Mucosa of descending colon (tissue), 3 donors: Measurements from ENCODE around the gene MYOCD. TPM values are rescaled to one million over a fixed set of nuclear protein-coding genes. Genes with fewer than 3 reads are reported as not detected.

ENCODE experiments used
- ATAC-seq: fragments of 200-7000 bp; cut with Tn5 transposase; one replicate; pipeline ENCODE4 v1.9.1; 2020; ENCODE audit warnings: mild to moderate bottlenecking, moderate library complexity
- DNase-seq, 3 donors: peaks; one replicate each; pipeline ENCODE4 v3.0.0-alpha.2; 2020
- H3K36me3 ChIP-seq: fragments of 200-600 bp; one replicate; pipeline ENCODE4 v1.8.0; 2021; ENCODE audit warnings: low read depth, mild to moderate bottlenecking
- H3K4me1 ChIP-seq: fragments of 200-600 bp; one replicate; pipeline ENCODE4 v1.8.0; 2021; ENCODE audit warnings: low read depth, mild to moderate bottlenecking
- H3K4me3 ChIP-seq: fragments of 200-600 bp; one replicate; pipeline ENCODE4 v1.8.0; 2021; ENCODE audit warnings: mild to moderate bottlenecking
- H3K9me3 ChIP-seq: fragments of 200-600 bp; one replicate; pipeline ENCODE4 v1.8.0; 2021; ENCODE audit warnings: mild to moderate bottlenecking
- CTCF ChIP-seq: fragments of 200-600 bp; IDR thresholded peaks from one replicate; pipeline ENCODE4 v1.8.0; 2022; ENCODE audit warnings: antibody characterized with exemption, mild to moderate bottlenecking
- intact Hi-C, 2 donors: fragments of 100-400 bp; cut with DNase I in 1 of 2; cut with micrococcal nuclease in 1 of 2; formaldehyde crosslinking; loops; one replicate each; pipeline versions ENCODE4 v1.11.0 to v1.11.1; 2022; cut with DNase I, micrococcal nuclease
- total RNA-seq, 3 donors: library from RNA; stranded (reverse); fragmentation: NEBNext Ultra II Directional in 2 of 3; extraction: Animal tissue kit (Norgen Biotek cat#: 25700) in 2 of 3; gene quantifications; one replicate each; pipeline versions ENCODE4 v1.2.1 to v1.2.4, GENCODE V29; 2021 to 2023
- donor health status: DM: no; HTN: no; CAD: no; lungs with moderate emphysema.
- donor health status: DM: no; HTN: no; CAD: no.
- donor health status: DM: no; HTN: yes; CAD: no.

The MYOCD gene
- total RNA-seq, 3 donors from 2014 or later: 2.8 to 136 (median 9.4) TPM

GRCh38 chr17:12808723-12809122 is 143.0 kb downstream of the MYOCD start:
- Histone ChIP-seq H3K9me3 (peaks cover 6% of the 10 kb centered on the region), H3K4me1 (no peaks in the 10 kb centered on the region), H3K36me3 (no peaks in the 10 kb centered on the region), H3K4me3 (no peak overlapping the region)
- intact Hi-C loops: no loop called here
- ATAC-seq (no peak), DNase-seq (no peak)
- TF ChIP-seq CTCF: no peak

- intact Hi-C loops: no loop called here
These were observed 147.2 kb downstream of the MYOCD start for GRCh38 chr17:12812877-12813276.

GRCh38 chr17:12813664-12814063 is 148.0 kb downstream of the MYOCD start:
- DNase-seq (no peak), ATAC-seq (no peak)
- intact Hi-C loops: no loop called here
- H3K4me1 ChIP-seq: peaks cover 10% of the 10 kb centered on the region
- TF ChIP-seq CTCF: no peak
- H3K4me3 ChIP-seq: no peak overlapping the region
- H3K9me3 ChIP-seq: peaks cover 2% of the 10 kb centered on the region
- no peaks in the 10 kb centered on the region for H3K36me3 ChIP-seq

More at GRCh38 chr17:12812877-12813276, 147.2 kb downstream of the MYOCD start:
- TF ChIP-seq CTCF: no peak
- Histone ChIP-seq H3K9me3 (peaks cover 6% of the 10 kb centered on the region), H3K4me1 (peaks cover 10% of the 10 kb centered on the region), H3K4me3 (no peak overlapping the region), H3K36me3 (no peaks in the 10 kb centered on the region)
- DNase-seq: no peak
- ATAC-seq: peak; percentile 66

GRCh38 chr17:12814718-12815117 is 149.0 kb downstream of the MYOCD start:
- Histone ChIP-seq H3K4me3 (no peak overlapping the region), H3K9me3 (no peaks in the 10 kb centered on the region), H3K4me1 (peaks cover 10% of the 10 kb centered on the region), H3K36me3 (no peaks in the 10 kb centered on the region)
- no peak for TF ChIP-seq CTCF
- intact Hi-C loops: no loop called here
- ATAC-seq: peak; percentile 13
- no peak for DNase-seq

- Histone ChIP-seq H3K4me3 (no peak overlapping the region), H3K9me3 (no peaks in the 10 kb centered on the region), H3K4me1 (peaks cover 10% of the 10 kb centered on the region), H3K36me3 (no peaks in the 10 kb centered on the region)
- peak in 1 of 3 donors; percentile 30 for DNase-seq
- peak; percentile 66 for ATAC-seq
- TF ChIP-seq CTCF: no peak
- intact Hi-C loops: no loop called here
These were observed 150.0 kb downstream of the MYOCD start for GRCh38 chr17:12815642-12816141.

Other genes starting within 250 kb of the MYOCD start
- gene ARHGAP44, start 123.6 kb downstream of the MYOCD start, total RNA-seq: 10 to 100 TPM; 34.4 to 92.3 (median 52.0) TPM